Motor neuron (in vitro differentiated cells): ENCODE data around the gene GPC6. TPM values are rescaled to one million over a fixed set of nuclear protein-coding genes. Genes with fewer than 3 reads are reported as not detected.

Source experiments
- ATAC-seq, 8 experiments: fragments of 200-7000 bp; cut with Tn5 transposase; replicated peaks in 6 of 8; 2 replicates each; pipeline ENCODE4 v1.8.0; 2021; ENCODE audit warnings: mild to moderate bottlenecking in 8 of 8, moderate library complexity in 8 of 8
- H3K27ac ChIP-seq, 2 donors: fragments of 250-450 bp; sonication (Bioruptor Pico); 2 replicates each; pipeline ENCODE4 v1.9.0; 2021; ENCODE audit warnings: antibody characterized with exemption in 2 of 2, mild to moderate bottlenecking in 2 of 2, moderate library complexity in 1 of 2
- H3K4me1 ChIP-seq, 2 donors: fragments of 250-450 bp; sonication (Bioruptor Pico); replicated peaks in 1 of 2; 2 replicates each; pipeline ENCODE4 v1.6.1; 2021; ENCODE audit warnings: antibody characterized with exemption in 2 of 2, mild to moderate bottlenecking in 2 of 2, moderate library complexity in 1 of 2
- H3K4me3 ChIP-seq, 5 donors: fragments of 250-450 bp; sonication (Bioruptor Pico); 2 replicates each; pipeline ENCODE4 v1.9.0; 2021; ENCODE audit warnings: antibody characterized with exemption in 5 of 5, mild to moderate bottlenecking in 5 of 5, moderate library complexity in 4 of 5
- WGBS, 10 experiments: fragments of 450-650 bp; shearing (Covaris generic); methylation state at CpG; one replicate each; pipeline ENCODE4 v1.0.0; 2022; 5-methylcytosine and 5-hydroxymethylcytosine counted together
- in situ Hi-C, 9 experiments: fragments of 400-800 bp; cut with MboI; loops; one replicate each; pipeline ENCODE4 v1.15.0; 2021; ENCODE audit warnings: low sequenced_read_pairs in 9 of 9, low pct_unique_long_range_greater_than_20kb in 2 of 9; ENCODE audit not compliant: unreplicated experiment in 9 of 9
- total RNA-seq, 8 experiments: library from RNA; unstranded; fragments of 300-600 nt; gene quantifications; 2 replicates each; pipeline versions ENCODE4 v1.2.3 to v1.2.4, GENCODE V29; 2022

GPC6 gene
- total RNA-seq, 8 experiments from 2014 or later, result 1.8 to 52.4 (median 15.5) TPM

GRCh38 chr13:93235258-93236015 lies 8.8 kb downstream of the GPC6 start:
- in situ Hi-C loops, result loop anchor here in 4 of 9 experiments (25.0 kb wide), 2 partner anchors 1102 to 1127 kb away; no protein-coding TSS in a partner anchor
- Histone ChIP-seq H3K4me1 (peaks cover 10 to 19% of the 10 kb centered on the region in 2 donors), H3K27ac (peak overlapping the region in 1 of 2 donors; percentile 32), H3K4me3 (no peak overlapping the region)
- ATAC-seq, result no peak
- WGBS, 10 experiments, result 48 to 100% (median 80%) methylated on average over 1 to 2 of the region's 2 CpGs; no CpG with 5 or more reads in 1 of the 10 experiments

- no peak for ATAC-seq
- WGBS, 10 experiments, result 38 to 100% (median 100%) methylated on average over 1 of the region's 1 CpG
- Histone ChIP-seq H3K4me3 (no peak overlapping the region), H3K4me1 (peaks cover 0 to 1% of the 10 kb centered on the region in 2 donors), H3K27ac (no peak overlapping the region)
- in situ Hi-C loops, result loop anchor here in 4 of 9 experiments (25.0 kb wide), 2 partner anchors 1099 to 1124 kb away; no protein-coding TSS in a partner anchor
Measured at GRCh38 chr13:93238711-93239110, 12.1 kb downstream of the GPC6 start.

GRCh38 chr13:93243375-93244063 lies 16.9 kb downstream of the GPC6 start:
- peaks cover 4 to 6% of the 10 kb centered on the region in 2 donors for H3K4me1 ChIP-seq
- in situ Hi-C loops, result loop anchor here in 4 of 9 experiments (25.0 kb wide), 2 partner anchors 1094 to 1119 kb away; no protein-coding TSS in a partner anchor
- WGBS, 10 experiments, result 80 to 100% (median 100%) methylated on average over 1 to 3 of the region's 7 CpGs; no CpG with 5 or more reads in 4 of the 10 experiments
- peak overlapping the region in 1 of 2 donors; percentile 2 for H3K27ac ChIP-seq
- peak in 1 of 8 experiments; percentile 6 for ATAC-seq
- no peak overlapping the region for H3K4me3 ChIP-seq

- WGBS, 10 experiments, result 3 to 93% (median 49%) methylated on average over 1 to 9 of the region's 17 CpGs; no CpG with 5 or more reads in 2 of the 10 experiments
- H3K4me1 ChIP-seq, result peaks cover 11 to 12% of the 10 kb centered on the region in 2 donors
- peak; percentile 57 to 81 (median 69) for ATAC-seq
- peak overlapping the region in 1 of 2 donors; percentile 2 for H3K27ac ChIP-seq
- H3K4me3 ChIP-seq, result no peak overlapping the region
- in situ Hi-C loops, result loop anchor here in 4 of 9 experiments (25.0 kb wide), 2 partner anchors 1093 to 1118 kb away; no protein-coding TSS in a partner anchor
Measured at GRCh38 chr13:93244141-93244917, 17.7 kb downstream of the GPC6 start.

- ATAC-seq, result peak in 2 of 8 experiments; percentile 41 to 71
- Histone ChIP-seq H3K27ac (no peak overlapping the region), H3K4me1 (peaks cover 12 to 14% of the 10 kb centered on the region in 2 donors), H3K4me3 (no peak overlapping the region)
- WGBS, 10 experiments, result 0 to 100% (median 80%) methylated on average over 1 of the region's 1 CpG; no CpG with 5 or more reads in 3 of the 10 experiments
- in situ Hi-C loops, result loop anchor here in 4 of 9 experiments (25.0 kb wide), 2 partner anchors 1092 to 1117 kb away; no protein-coding TSS in a partner anchor
Measured at GRCh38 chr13:93244918-93245280, 18.3 kb downstream of the GPC6 start.

- no peak overlapping the region for H3K4me3 ChIP-seq
- in situ Hi-C loops, result loop anchor here in 4 of 9 experiments (25.0 kb wide), 2 partner anchors 1091 to 1116 kb away; no protein-coding TSS in a partner anchor
- H3K4me1 ChIP-seq, result peaks cover 12 to 14% of the 10 kb centered on the region in 2 donors
- WGBS, 10 experiments, result 67 to 100% (median 100%) methylated on average over 1 of the region's 1 CpG; no CpG with 5 or more reads in 6 of the 10 experiments
- ATAC-seq, result no peak
- H3K27ac ChIP-seq, result no peak overlapping the region
Measured at GRCh38 chr13:93246069-93246468, 19.5 kb downstream of the GPC6 start.

- 19 to 98% (median 72%) methylated on average over 1 to 8 of the region's 8 CpGs; no CpG with 5 or more reads in 1 of the 10 experiments for WGBS, 10 experiments
- H3K4me3 ChIP-seq, result no peak overlapping the region
- peak in 5 of 8 experiments; percentile 92 to 96 (median 93) for ATAC-seq
- peak overlapping the region; percentile 11 to 29 for H3K27ac ChIP-seq
- peaks cover 11 to 17% of the 10 kb centered on the region in 2 donors for H3K4me1 ChIP-seq
- in situ Hi-C loops, result loop anchor here in 4 of 9 experiments (25.0 kb wide), 2 partner anchors 1089 to 1114 kb away; no protein-coding TSS in a partner anchor
Measured at GRCh38 chr13:93248627-93249047, 22.0 kb downstream of the GPC6 start.

- no peak overlapping the region for H3K27ac ChIP-seq
- ATAC-seq, result peak in 2 of 8 experiments; percentile 44 to 49
- peaks cover 7 to 17% of the 10 kb centered on the region in 2 donors for H3K4me1 ChIP-seq
- 75 to 100% (median 100%) methylated on average over 1 to 7 of the region's 7 CpGs for WGBS, 10 experiments
- in situ Hi-C loops, result loop anchor here in 4 of 9 experiments (25.0 kb wide), 2 partner anchors 1088 to 1113 kb away; no protein-coding TSS in a partner anchor
- no peak overlapping the region for H3K4me3 ChIP-seq
Measured at GRCh38 chr13:93249364-93250306, 23.0 kb downstream of the GPC6 start.

GRCh38 chr13:93254775-93255174 lies 28.2 kb downstream of the GPC6 start:
- Histone ChIP-seq H3K4me1 (peaks cover 0 to 3% of the 10 kb centered on the region in 2 donors), H3K4me3 (no peak overlapping the region), H3K27ac (no peak overlapping the region)
- WGBS, 10 experiments, result 42 to 100% (median 91%) methylated on average over 1 to 4 of the region's 4 CpGs; no CpG with 5 or more reads in 1 of the 10 experiments
- no peak for ATAC-seq
- in situ Hi-C loops, result no loop called here

- no peak for ATAC-seq
- in situ Hi-C loops, result no loop called here
- 80 to 100% (median 93%) methylated on average over 1 to 2 of the region's 2 CpGs; no CpG with 5 or more reads in 2 of the 10 experiments for WGBS, 10 experiments
- Histone ChIP-seq H3K4me3 (no peak overlapping the region), H3K4me1 (peaks cover 3 to 7% of the 10 kb centered on the region in 2 donors), H3K27ac (no peak overlapping the region)
Measured at GRCh38 chr13:93256998-93257397, 30.4 kb downstream of the GPC6 start.

GRCh38 chr13:93259527-93260080 lies 33.0 kb downstream of the GPC6 start:
- H3K27ac ChIP-seq, result no peak overlapping the region
- no peak overlapping the region for H3K4me3 ChIP-seq
- in situ Hi-C loops, result no loop called here
- peaks cover 0 to 7% of the 10 kb centered on the region in 2 donors for H3K4me1 ChIP-seq
- no peak for ATAC-seq
